Panc1 (cell line): ENCODE data around the gene HEATR5A. TPM values are rescaled to one million over a fixed set of nuclear protein-coding genes. Genes with fewer than 3 reads are reported as not detected.

Source experiments
- ATAC-seq: fragments of 200-7000 bp; cut with Tn5 transposase; 2 replicates; pipeline ENCODE4 v1.9.1; 2020; ENCODE audit warnings: mild to moderate bottlenecking, moderate library complexity
- BruUV-seq: library from RNA; stranded (reverse); fragments of 400-500 nt; replicated peaks from 2 replicates; lab custom pipeline; 2021; lab: Mats Ljungman, UMichigan
- CTCF ChIA-PET: fragments of 300-600 bp; sonication (Branson Sonifier 250); formaldehyde crosslinking; loops from one replicate; lab custom pipeline; 2022; ENCODE audit warnings: antibody characterized with exemption; lab: Charles Lee
- POLR2A ChIA-PET: fragments of 300-600 bp; sonication (Branson Sonifier 250); formaldehyde crosslinking; loops from one replicate; lab custom pipeline; 2022; ENCODE audit warnings: antibody characterized with exemption; lab: Charles Lee
- DNase-seq: peaks from one replicate; pipeline ENCODE4 v3.0.0-alpha.2; 2010; ENCODE audit warnings: low read depth, low spot score
- H3K27ac ChIP-seq: 2 replicates; pipeline ENCODE4 v1.5.1; 2011; ENCODE audit warnings: mild to moderate bottlenecking, low read length, inconsistent platforms
- H3K27me3 ChIP-seq: fragments of 200-500 bp; sonication (Bioruptor generic); 2 replicates; pipeline ENCODE4 v1.6.0; 2014; ENCODE audit warnings: low read length, inconsistent platforms; ENCODE audit not compliant: control insufficient read depth, insufficient read depth
- H3K36me3 ChIP-seq: fragments of 200-500 bp; sonication (Bioruptor generic); 2 replicates; pipeline ENCODE4 v1.5.1; 2014; ENCODE audit warnings: inconsistent platforms, mild to moderate bottlenecking, low read length, moderate library complexity; ENCODE audit not compliant: control insufficient read depth, insufficient read depth
- H3K4me1 ChIP-seq: 2 replicates; pipeline ENCODE4 v1.5.1; 2011; ENCODE audit warnings: inconsistent platforms, mild to moderate bottlenecking, low read length, moderate library complexity; ENCODE audit not compliant: control insufficient read depth, insufficient read depth
- H3K4me3 ChIP-seq, 2 experiments: 2 replicates each; pipeline ENCODE4 v1.5.1; 2011 to 2012; ENCODE audit warnings: low read depth in 2 of 2, low read length in 2 of 2, mild to moderate bottlenecking in 2 of 2, inconsistent platforms in 1 of 2, moderate library complexity in 1 of 2
- H3K9me3 ChIP-seq: fragments of 200-500 bp; sonication (Bioruptor generic); 2 replicates; pipeline ENCODE4 v1.5.1; 2014; ENCODE audit warnings: low read depth, mild to moderate bottlenecking, inconsistent platforms, low read length, moderate library complexity; ENCODE audit not compliant: control insufficient read depth, insufficient read depth
- CTCF ChIP-seq: fragments of 450-650 bp; IDR thresholded peaks from 2 replicates; pipeline ENCODE4 v1.5.1; 2017; ENCODE audit warnings: mild to moderate bottlenecking
- POLR2AphosphoS5 ChIP-seq: IDR thresholded peaks from 2 replicates; pipeline ENCODE4 v1.6.1; 2012; ENCODE audit warnings: mild to moderate bottlenecking, low read depth, low read length, moderate library complexity
- REST ChIP-seq, 2 experiments: IDR thresholded peaks; 2 replicates each; pipeline ENCODE4 v1.6.1; 2011 to 2012; ENCODE audit warnings: low read depth in 2 of 2, control low read depth in 1 of 2, low read length in 1 of 2, mild to moderate bottlenecking in 1 of 2, moderate library complexity in 1 of 2; ENCODE audit not compliant: insufficient read depth in 1 of 2
- SIN3A ChIP-seq: IDR thresholded peaks from 2 replicates; pipeline ENCODE4 v1.6.1; 2012; ENCODE audit warnings: low read depth, mild to moderate bottlenecking, low read length, moderate library complexity, borderline replicate concordance; ENCODE audit not compliant: insufficient read depth
- TCF7L2 ChIP-seq: IDR thresholded peaks from 2 replicates; pipeline ENCODE4 v1.6.1; 2011; ENCODE audit warnings: mild to moderate bottlenecking, low read depth, low read length, inconsistent platforms
- in situ Hi-C: cut with HindIII; loops from 2 replicates; pipeline ENCODE4 v1.10.0; 2016; ENCODE audit warnings: low sequenced_read_pairs, low pct_unique_long_range_greater_than_20kb
- intact Hi-C: fragments of 100-400 bp; cut with micrococcal nuclease; formaldehyde crosslinking; loops from one replicate; pipeline ENCODE4 v1.10.0; 2022; ENCODE audit not compliant: unreplicated experiment
- total RNA-seq: library from RNA; stranded (reverse); gene quantifications from one replicate; pipeline ENCODE4 v1.2.1, GENCODE V29; 2021; ENCODE audit not compliant: unreplicated experiment

The HEATR5A gene
- total RNA-seq, 1 experiment from 2014 or later, result 22.0 TPM

- Histone ChIP-seq H3K4me3 (no peak overlapping the region), H3K27ac (no peak overlapping the region), H3K27me3 (no peaks in the 10 kb centered on the region), H3K9me3 (no peaks in the 10 kb centered on the region), H3K36me3 (no peaks in the 10 kb centered on the region), H3K4me1 (no peaks in the 10 kb centered on the region)
- BruUV-seq, result no TSS peak
- POLR2A ChIA-PET, result no interaction called here
- in situ Hi-C loops (no loop called here), intact Hi-C loops (no loop called here)
- no peak for TF ChIP-seq SIN3A
- no peak for TF ChIP-seq REST (IDR thresholded peaks at IDR 0.05; ENCODE audit: insufficient read depth in 1 of 2, low read depth in 2 of 2, low read length in 1 of 2)
- TF ChIP-seq TCF7L2, result no peak
- TF ChIP-seq POLR2AphosphoS5, result no peak
- no peak for TF ChIP-seq CTCF
- ATAC-seq, result no peak
- CTCF ChIA-PET, result no interaction called here
- no peak for DNase-seq
These were observed 10.4 kb upstream of the HEATR5A start for GRCh38 chr14:31430634-31431264.

GRCh38 chr14:31429791-31430190 lies 9.4 kb upstream of the HEATR5A start:
- no peak for ATAC-seq
- Histone ChIP-seq H3K36me3 (no peaks in the 10 kb centered on the region), H3K4me1 (no peaks in the 10 kb centered on the region), H3K9me3 (no peaks in the 10 kb centered on the region), H3K27ac (no peak overlapping the region), H3K4me3 (no peak overlapping the region), H3K27me3 (no peaks in the 10 kb centered on the region)
- TF ChIP-seq POLR2AphosphoS5 (no peak), SIN3A (no peak), TCF7L2 (no peak), REST (IDR thresholded peaks at IDR 0.05; ENCODE audit: insufficient read depth in 1 of 2, low read depth in 2 of 2, low read length in 1 of 2) (no peak), CTCF (no peak)
- in situ Hi-C loops (no loop called here), intact Hi-C loops (no loop called here)
- CTCF ChIA-PET, result no interaction called here
- no peak for DNase-seq
- BruUV-seq, result no TSS peak
- POLR2A ChIA-PET, result no interaction called here
